HG03469 (cell line): ENCODE measurements around the gene SLC36A1.
"Not testable (repeated sequence)": the region's sequence is repeated elsewhere in the genome, so short reads cannot be mapped to it uniquely, and the experiment has no call there.

ENCODE experiments used
- ATAC-seq: cut with Tn5 transposase; IDR thresholded peaks from one replicate; pipeline ENCODE4 v1.9.1; 2021; ENCODE audit warnings: mild to moderate bottlenecking, moderate library complexity, moderate number of reproducible peaks; ENCODE audit not compliant: unreplicated experiment

Gene SLC36A1

GRCh38 chr5:151483176-151483575, 35.8 kb downstream of the SLC36A1 start:
- no peak for ATAC-seq

DNA sequence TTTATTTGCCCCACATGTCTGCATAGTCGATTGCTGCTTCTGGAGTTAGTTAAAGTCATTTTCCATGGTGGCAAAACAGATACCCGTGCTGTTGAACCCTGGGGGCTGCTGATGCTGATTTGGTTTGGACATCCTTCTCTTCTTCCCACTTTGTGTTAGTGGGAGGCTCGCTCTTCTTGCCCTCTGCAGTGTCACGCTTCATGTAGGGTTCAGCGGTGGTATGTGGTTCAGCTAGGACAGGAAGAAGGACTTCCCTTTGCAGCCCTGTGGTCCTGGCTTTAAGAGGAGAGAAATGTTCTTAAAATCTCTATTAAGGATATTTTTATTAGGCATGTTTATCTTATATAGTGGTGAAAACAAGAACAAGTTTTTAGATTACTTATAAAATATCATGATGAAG, 36.2 kb downstream of the SLC36A1 start:
- ATAC-seq = no peak

DNA sequence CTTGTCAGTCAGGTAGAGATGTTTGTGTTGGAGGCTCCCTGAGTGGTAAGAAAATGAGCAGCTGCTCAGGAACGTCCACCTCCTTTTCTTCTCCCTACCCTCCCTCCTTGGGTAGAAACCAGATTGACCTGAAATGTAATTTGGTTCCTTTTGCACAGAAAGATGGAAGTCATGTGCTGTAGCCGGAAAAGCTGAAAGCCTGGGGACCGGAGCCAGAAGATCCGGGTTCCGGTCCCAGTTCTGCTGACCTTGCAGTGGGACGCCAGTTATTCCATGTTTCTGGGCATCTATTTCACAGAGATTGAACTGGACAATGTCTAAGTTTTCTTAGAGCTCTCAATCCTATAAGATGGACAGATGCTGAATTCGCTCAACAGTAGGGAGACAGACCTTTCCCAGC, 40.1 kb downstream of the SLC36A1 start:
- ATAC-seq = no peak

DNA sequence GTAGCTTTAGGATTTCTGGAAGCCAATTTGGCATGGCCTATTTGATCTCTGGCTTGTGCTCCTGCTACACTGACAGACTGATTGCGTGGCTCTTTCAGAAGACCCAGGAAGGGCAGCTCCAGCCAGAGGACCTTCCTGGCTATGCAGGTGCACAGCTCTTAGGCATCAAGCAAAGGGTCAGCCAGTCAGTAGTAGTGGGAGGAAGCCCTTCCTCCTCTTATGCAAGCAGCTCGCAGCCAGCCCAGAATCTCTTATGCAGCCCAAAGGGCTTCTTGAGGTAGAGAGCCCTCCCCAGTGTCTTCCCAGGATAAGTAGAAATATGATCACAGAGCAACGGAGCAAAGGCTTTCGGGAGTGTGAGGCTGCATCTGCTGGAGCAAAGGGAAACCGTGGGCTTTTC, 43.2 kb downstream of the SLC36A1 start:
- no peak for ATAC-seq

- ATAC-seq = no peak
Observed at GRCh38 chr5:151491062-151491461, 43.7 kb downstream of the SLC36A1 start.

DNA sequence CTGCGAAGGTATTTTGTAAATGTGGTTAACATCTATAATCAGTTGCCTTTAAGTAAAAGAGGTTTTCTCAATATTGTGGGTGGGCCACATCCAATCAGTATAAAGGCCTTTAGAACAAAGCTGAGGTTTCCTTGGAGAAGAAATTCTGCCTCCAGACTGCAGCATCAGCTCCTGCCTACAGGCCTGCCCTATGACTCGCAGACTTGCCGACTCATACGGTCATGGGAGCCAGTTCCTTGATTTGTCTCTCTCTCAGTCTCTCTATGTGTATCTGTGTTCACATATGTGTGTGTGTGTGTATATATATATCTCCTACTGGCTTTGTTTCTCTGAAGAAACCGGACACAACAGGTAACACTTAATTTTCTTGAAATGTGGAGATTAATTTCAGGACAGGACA, 45.3 kb downstream of the SLC36A1 start:
- no peak for ATAC-seq

- ATAC-seq = no peak
Observed at GRCh38 chr5:151493665-151494064, 46.3 kb downstream of the SLC36A1 start.

GRCh38 chr5:151495320-151495719, 47.9 kb downstream of the SLC36A1 start:
- ATAC-seq = no peak

- ATAC-seq = no peak
Observed at GRCh38 chr5:151496041-151496484, 48.7 kb downstream of the SLC36A1 start.

DNA sequence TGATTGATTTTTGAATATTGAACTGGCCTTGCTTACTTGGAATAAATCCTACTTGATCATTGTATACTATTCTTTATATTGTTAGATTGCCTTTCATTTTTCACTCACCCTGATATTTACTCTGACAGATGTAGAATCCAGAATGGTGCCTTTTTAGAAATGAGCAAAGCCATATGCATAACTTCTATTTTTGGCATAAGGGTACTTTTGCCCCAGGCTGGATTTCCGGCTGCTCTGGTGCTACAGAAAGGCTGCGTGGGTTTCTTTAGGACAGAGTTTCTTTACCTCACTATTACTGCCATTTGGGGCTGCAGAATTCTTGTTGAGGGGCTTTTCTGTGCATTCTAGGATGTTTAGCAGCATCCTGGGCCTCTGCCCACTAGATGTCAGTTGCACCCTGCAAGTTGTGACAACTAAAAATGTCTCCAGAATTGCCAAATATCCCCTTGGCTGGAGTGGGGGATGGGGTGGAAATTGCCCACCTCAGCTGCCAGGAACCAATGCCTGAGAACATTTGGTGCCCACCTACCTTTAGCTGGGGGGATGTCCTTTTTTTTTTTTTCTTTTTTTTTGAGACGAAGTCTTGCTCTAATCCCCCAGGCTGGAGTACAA, 50.1 kb downstream of the SLC36A1 start:
- no peak for ATAC-seq

- ATAC-seq = no peak
Observed at GRCh38 chr5:151498395-151499155, 51.2 kb downstream of the SLC36A1 start.

GRCh38 chr5:151499501-151500035, 52.2 kb downstream of the SLC36A1 start:
- no peak for ATAC-seq

DNA sequence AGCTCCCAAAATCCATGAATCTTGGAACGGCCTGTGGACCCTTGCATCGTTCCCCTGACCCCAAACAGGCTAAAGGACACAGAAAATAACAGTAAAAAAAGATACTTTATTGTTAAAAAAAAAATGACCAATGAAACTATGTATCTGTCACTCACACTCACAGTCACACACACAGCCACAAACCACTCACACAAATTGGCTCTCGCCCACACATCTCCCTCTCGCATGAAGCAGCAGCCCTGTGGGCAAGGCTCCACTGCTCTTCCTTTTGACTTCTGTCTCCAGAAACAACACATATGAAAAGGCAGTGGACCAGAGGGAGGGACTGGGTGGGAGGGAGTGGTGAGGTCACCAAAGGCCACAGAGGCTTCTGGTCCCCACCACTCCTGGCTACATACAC, 56.6 kb downstream of the SLC36A1 start:
- no peak for ATAC-seq

DNA sequence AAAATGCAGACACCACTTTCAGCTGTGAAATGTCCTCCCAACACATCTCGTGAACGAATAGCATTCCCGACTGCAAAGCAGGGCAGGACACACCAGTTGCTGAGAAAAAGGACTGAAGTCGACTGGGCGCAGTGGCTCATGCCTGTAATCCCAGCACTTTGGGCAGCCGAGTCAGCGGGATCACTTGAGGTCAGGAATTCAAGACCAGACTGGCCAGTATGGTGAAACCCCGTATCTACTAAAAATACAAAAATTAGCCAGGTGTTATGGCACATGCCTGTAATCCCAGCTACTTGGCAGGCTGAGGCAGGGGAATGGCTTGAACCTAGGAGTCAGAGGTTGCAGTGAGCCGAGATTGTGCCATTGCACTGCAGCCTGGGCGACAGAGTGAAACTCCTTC, 60.9 kb downstream of the SLC36A1 start:
- ATAC-seq = not testable (repeated sequence)

- no peak for ATAC-seq
Observed at GRCh38 chr5:151509231-151509630, 61.8 kb downstream of the SLC36A1 start.

GRCh38 chr5:151509836-151510235, 62.4 kb downstream of the SLC36A1 start:
- ATAC-seq = no peak

- no peak for ATAC-seq
Observed at GRCh38 chr5:151517122-151517920, 69.9 kb downstream of the SLC36A1 start.

- no peak for ATAC-seq
Observed at GRCh38 chr5:151520294-151520693, 72.9 kb downstream of the SLC36A1 start.

GRCh38 chr5:151522226-151522625, 74.8 kb downstream of the SLC36A1 start:
- ATAC-seq = no peak

DNA sequence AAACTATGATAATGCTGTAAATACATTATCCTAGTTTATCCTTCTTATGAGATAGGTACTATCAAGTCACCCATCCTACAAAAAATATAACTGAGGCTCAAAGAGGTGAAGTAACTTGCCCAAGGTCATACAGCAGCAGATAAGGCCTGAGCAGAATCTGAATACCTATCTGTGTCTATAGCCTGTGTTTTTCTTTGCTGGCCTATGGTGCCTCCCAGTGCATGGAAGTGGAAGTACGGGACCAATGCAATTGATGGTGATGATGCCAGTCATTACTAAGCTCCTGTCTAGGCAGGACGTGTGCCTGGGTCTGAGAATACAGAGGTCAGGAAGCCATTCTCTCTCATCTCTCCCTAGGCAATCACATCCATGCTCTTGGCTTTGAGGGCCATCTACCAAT, 75.9 kb downstream of the SLC36A1 start:
- peak; percentile 79 for ATAC-seq

GRCh38 chr5:151528153-151528552, 80.8 kb downstream of the SLC36A1 start:
- no peak for ATAC-seq
